Measurements from ENCODE around the gene TSPY3.
"Not testable (repeated sequence)": the region's sequence is repeated elsewhere in the genome, so short reads cannot be mapped to it uniquely, and the experiment has no call there.

Gene TSPY3, protein sequence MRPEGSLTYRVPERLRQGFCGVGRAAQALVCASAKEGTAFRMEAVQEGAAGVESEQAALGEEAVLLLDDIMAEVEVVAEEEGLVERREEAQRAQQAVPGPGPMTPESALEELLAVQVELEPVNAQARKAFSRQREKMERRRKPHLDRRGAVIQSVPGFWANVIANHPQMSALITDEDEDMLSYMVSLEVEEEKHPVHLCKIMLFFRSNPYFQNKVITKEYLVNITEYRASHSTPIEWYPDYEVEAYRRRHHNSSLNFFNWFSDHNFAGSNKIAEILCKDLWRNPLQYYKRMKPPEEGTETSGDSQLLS

DNA sequence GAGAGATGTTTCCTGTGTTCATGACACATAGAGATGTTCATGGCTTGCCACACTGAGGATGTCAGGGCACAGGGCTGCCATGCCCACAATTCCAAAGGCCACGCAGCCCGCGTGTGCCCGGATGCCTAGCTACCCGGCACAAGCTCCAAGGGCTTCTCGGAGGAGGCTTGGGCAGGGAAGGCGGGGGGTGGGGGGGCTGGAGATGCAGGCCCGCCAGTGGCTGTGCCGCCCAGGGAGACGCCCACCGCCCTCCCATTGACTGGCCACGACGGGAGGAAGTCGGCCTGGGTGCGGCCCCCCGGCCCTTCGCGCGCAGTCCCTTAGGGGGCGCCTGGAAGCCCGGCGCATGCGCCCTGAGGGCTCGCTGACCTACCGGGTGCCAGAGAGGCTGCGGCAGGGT lies at the start of gene TSPY3:
Gene TSPY3, plus strand, starts transcription at position 301 of the 400 bp plus-strand sequence. Its CDS starts 46 bp downstream, at position 347.
- DNase-seq, result not testable (repeated sequence)

- DNase-seq, result not testable (repeated sequence)
Observed at GRCh38 chrY:9357497-9357896, 40.7 kb upstream of the TSPY3 start, which contains the start of gene TSPY8. TSS of gene TSPY8 (plus strand) at chrY:9357797. CDS start at chrY:9357843, 46 bp downstream.

DNA sequence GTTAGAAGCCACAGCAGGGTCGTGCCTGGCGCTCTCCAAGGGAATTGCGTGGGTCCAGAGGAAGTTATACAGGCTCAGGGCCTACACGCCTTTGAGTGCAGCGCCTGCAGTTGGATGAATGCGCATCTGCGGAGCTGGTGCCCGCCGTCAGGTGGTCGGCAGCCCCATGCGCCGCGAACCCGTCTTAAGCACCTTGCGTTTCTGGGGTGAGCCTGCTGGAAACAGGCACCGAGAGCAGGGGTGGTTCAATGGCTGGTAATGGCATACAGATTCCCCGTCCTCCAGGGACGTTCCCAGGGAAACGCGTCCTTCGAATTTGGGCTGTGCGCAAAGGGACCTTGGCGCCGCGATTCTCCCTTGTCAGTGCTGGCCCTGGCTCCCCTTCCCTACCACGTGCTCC lies 1.7 kb upstream of the TSPY3 start:
- DNase-seq, result not testable (repeated sequence)

Data from HCEC 1CT (cell line).